AG09319 (cell line): Measurements from ENCODE around the gene ZNF473.

Experiments used
- DNase-seq: peaks from one replicate; pipeline ENCODE4 v3.0.0-alpha.2; 2010; ENCODE audit warnings: low read depth; ENCODE audit errors: extremely low read depth
- TF ChIP-seq, protein P1 (sequence below): IDR thresholded peaks from 2 replicates; pipeline ENCODE4 v1.5.1; 2011; ENCODE audit warnings: low read depth, mild to moderate bottlenecking, inconsistent platforms, low read length, moderate library complexity

Gene ZNF473

DNA sequence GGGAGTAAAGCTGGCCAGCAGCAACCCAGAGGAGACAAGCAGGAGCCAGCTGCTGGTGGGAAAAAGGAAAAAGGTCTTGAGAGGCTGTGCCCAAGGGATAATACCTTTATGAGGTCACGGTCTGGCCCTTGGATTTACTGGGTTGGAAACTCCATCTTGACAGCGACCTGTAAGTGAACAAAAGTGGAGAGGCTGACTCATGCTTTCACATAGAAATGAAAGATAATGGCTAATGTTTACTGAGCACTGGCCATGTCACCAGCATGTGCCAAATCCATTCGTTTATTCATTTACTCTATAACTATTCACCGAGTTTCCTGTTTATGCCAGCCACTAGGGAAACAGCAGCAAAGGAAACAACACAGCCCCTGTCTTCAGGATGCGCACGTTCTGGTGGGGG lies 5.3 kb upstream of the ZNF473 start:
- TF ChIP-seq, protein P1, sequence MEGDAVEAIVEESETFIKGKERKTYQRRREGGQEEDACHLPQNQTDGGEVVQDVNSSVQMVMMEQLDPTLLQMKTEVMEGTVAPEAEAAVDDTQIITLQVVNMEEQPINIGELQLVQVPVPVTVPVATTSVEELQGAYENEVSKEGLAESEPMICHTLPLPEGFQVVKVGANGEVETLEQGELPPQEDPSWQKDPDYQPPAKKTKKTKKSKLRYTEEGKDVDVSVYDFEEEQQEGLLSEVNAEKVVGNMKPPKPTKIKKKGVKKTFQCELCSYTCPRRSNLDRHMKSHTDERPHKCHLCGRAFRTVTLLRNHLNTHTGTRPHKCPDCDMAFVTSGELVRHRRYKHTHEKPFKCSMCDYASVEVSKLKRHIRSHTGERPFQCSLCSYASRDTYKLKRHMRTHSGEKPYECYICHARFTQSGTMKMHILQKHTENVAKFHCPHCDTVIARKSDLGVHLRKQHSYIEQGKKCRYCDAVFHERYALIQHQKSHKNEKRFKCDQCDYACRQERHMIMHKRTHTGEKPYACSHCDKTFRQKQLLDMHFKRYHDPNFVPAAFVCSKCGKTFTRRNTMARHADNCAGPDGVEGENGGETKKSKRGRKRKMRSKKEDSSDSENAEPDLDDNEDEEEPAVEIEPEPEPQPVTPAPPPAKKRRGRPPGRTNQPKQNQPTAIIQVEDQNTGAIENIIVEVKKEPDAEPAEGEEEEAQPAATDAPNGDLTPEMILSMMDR = no peak
- DNase-seq = no peak

DNA sequence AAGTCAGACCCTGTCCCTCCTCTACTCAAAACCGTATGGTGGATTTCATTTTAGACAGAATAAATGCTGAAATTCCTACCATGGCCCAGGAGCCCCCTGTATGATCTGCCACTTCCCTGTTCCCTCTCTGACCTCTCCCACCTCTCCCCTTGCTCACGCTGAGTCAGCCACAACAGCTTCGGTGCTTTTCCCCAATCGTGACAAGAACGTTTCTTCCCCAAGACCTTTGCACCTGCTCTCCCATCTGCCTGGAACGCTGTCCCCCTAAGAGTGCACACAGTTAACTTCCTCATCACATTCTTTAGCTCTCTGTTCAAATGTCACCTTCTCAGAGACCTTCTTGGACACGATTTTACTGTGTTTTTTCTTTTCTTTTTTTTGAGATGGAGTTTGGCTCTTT lies 3.0 kb upstream of the ZNF473 start:
- TF ChIP-seq, protein P1 = no peak
- DNase-seq = no peak

- no peak for DNase-seq
- TF ChIP-seq, protein P1 = no peak
Measured at GRCh38 chr19:50024719-50025021, 1.1 kb upstream of the ZNF473 start.

GRCh38 chr19:50025022-50025793 lies 597 bp upstream of the ZNF473 start, which contains the start of gene VRK3:
VRK3 (minus strand) TSS chr19:50025372; CDS start chr19:50016162, 9,210 bp downstream.
- TF ChIP-seq, protein P1 = no peak; the same call in 1 of the 2 replicates
- peak; percentile 100 for DNase-seq

- TF ChIP-seq, protein P1 = no peak
- DNase-seq = no peak
Measured at GRCh38 chr19:50026550-50026906, 723 bp downstream of the ZNF473 start.

DNA sequence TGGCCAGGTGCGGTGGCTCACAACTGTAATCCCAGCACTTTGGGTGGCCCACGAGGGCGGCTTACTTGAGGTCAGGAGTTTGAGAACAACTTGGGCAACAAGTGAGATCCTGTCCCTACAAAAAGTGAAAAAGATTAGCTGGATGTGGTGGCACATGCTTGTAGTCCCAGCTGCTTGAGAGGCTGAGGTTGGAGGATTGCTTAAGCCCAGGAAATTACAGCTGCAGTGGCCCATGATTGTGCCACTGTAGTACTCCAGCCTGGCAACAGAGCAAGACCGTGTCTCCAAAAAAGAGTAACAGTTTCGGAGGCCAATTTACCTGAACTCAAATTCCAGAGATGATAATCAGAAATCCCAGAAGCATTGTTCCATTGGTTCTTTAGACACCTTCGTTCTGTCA lies 4.4 kb downstream of the ZNF473 start:
- no peak for DNase-seq
- TF ChIP-seq, protein P1 = no peak

GRCh38 chr19:50030937-50031336 lies 5.1 kb downstream of the ZNF473 start:
- no peak for DNase-seq
- TF ChIP-seq, protein P1 = no peak
